CD4-positive, alpha-beta T cell (primary cell): Measurements from ENCODE around the gene SMIM5. TPM values are rescaled to one million over a fixed set of nuclear protein-coding genes. Genes with fewer than 3 reads are reported as not detected.

Experiments used
- ATAC-seq: fragments of 200-7000 bp; cut with Tn5 transposase; one replicate; pipeline ENCODE4 v1.10.0; 2022; ENCODE audit warnings: mild to moderate bottlenecking; ENCODE audit not compliant: poor library complexity
- CTCF ChIA-PET: fragments of 350-600 bp; sonication (Branson Sonifier 250); formaldehyde crosslinking; loops from one replicate; lab custom pipeline; 2021; ENCODE audit warnings: antibody characterized with exemption, inconsistent platforms; lab: Charles Lee
- POLR2A ChIA-PET: fragments of 350-600 bp; sonication (Branson Sonifier 250); formaldehyde crosslinking; loops from one replicate; lab custom pipeline; 2021; ENCODE audit warnings: antibody characterized with exemption, inconsistent platforms; lab: Charles Lee
- DNase-seq, 14 experiments: peaks; one replicate each; pipeline ENCODE4 v3.0.0-alpha.2; 2013 to 2020; ENCODE audit warnings: mixed read lengths in 2 of 14
- H3K27ac ChIP-seq, 2 donors: one replicate each; pipeline versions ENCODE4 v1.5.1 to v1.7.0; 2013; ENCODE audit warnings: low read length in 2 of 2, low read depth in 1 of 2, mild to moderate bottlenecking in 1 of 2
- H3K27me3 ChIP-seq, 2 experiments: 1 replicate in 1 of 2; 2 replicates in 1 of 2; pipeline versions ENCODE4 v1.6.1 to v1.7.0; 2013; ENCODE audit warnings: low read length in 2 of 2, control low read depth in 1 of 2, mild to moderate bottlenecking in 1 of 2, moderate library complexity in 1 of 2; ENCODE audit not compliant: insufficient read depth in 2 of 2, control insufficient read depth in 1 of 2
- H3K36me3 ChIP-seq: one replicate; pipeline ENCODE4 v1.6.1; 2013; ENCODE audit warnings: low read length, control low read depth; ENCODE audit not compliant: insufficient read depth
- H3K4me1 ChIP-seq: one replicate; pipeline ENCODE4 v1.6.1; 2013; ENCODE audit warnings: low read length, control low read depth; ENCODE audit not compliant: insufficient read depth
- H3K4me3 ChIP-seq: one replicate; pipeline ENCODE4 v1.5.1; 2013; ENCODE audit warnings: mild to moderate bottlenecking, low read length, moderate library complexity
- H3K9me3 ChIP-seq, 2 experiments: 1 replicate in 1 of 2; 2 replicates in 1 of 2; pipeline versions ENCODE4 v1.6.1 to v1.7.0; 2013; ENCODE audit warnings: low read length in 2 of 2, mild to moderate bottlenecking in 2 of 2, control low read depth in 1 of 2, moderate library complexity in 1 of 2; ENCODE audit not compliant: control insufficient read depth in 1 of 2, insufficient read depth in 1 of 2
- H3K27ac Mint-ChIP-seq: one replicate; pipeline ENCODE4 v1.8.0; 2020; ENCODE audit warnings: mixed read lengths
- H3K27me3 Mint-ChIP-seq: one replicate; pipeline ENCODE4 v1.8.0; 2021; ENCODE audit warnings: mixed read lengths
- H3K36me3 Mint-ChIP-seq: one replicate; pipeline ENCODE4 v1.8.0; 2021; ENCODE audit warnings: low read depth, mixed read lengths
- H3K4me1 Mint-ChIP-seq: one replicate; pipeline ENCODE4 v1.8.0; 2021; ENCODE audit warnings: low read depth, mixed read lengths
- H3K4me3 Mint-ChIP-seq: one replicate; pipeline ENCODE4 v1.8.0; 2020; ENCODE audit warnings: mild to moderate bottlenecking, mixed read lengths
- H3K9me3 Mint-ChIP-seq: one replicate; pipeline ENCODE4 v1.8.0; 2020; ENCODE audit warnings: mixed read lengths
- CTCF ChIP-seq: fragments of 200-600 bp; IDR thresholded peaks from one replicate; pipeline ENCODE4 v1.8.0; 2022; ENCODE audit warnings: antibody characterized with exemption, mild to moderate bottlenecking
- intact Hi-C, 2 experiments: fragments of 100-400 bp; cut with DNase I in 1 of 2; cut with micrococcal nuclease in 1 of 2; formaldehyde crosslinking; loops; one replicate each; pipeline versions ENCODE4 v1.15.1 to v1.9.0; 2023 to 2025; cut with DNase I, micrococcal nuclease
- total RNA-seq, 174 experiments: library from RNA in 2 of 174; stranded (reverse) in 2 of 174; gene quantifications; one replicate each; pipeline ENCODE4 v1.2.3 and lab custom pipeline; 2021 to 2026

SMIM5 gene
- total RNA-seq, 2 experiments from 2014 or later = 0.75 to 1.3 TPM

GRCh38 chr17:75681289-75681688 is 48.1 kb downstream of the SMIM5 start:
- DNase-seq = no peak
- H3K36me3 Mint-ChIP-seq = peaks cover 68% of the 10 kb centered on the region
- H3K27ac ChIP-seq = no peak overlapping the region
- no peak for TF ChIP-seq CTCF
- no peak overlapping the region for H3K4me3 ChIP-seq
- H3K4me1 Mint-ChIP-seq = peaks cover 31% of the 10 kb centered on the region
- no peaks in the 10 kb centered on the region for H3K9me3 ChIP-seq
- H3K4me3 Mint-ChIP-seq = no peak overlapping the region
- intact Hi-C loops = no loop called here
- H3K9me3 Mint-ChIP-seq = no peaks in the 10 kb centered on the region
- ChIA-PET CTCF (no interaction called here), POLR2A (interaction anchor here (0.6 kb wide), 1 partner anchor 19 kb away, joined by 3 read pairs; no protein-coding TSS in a partner anchor)
- ATAC-seq = no peak
- H3K36me3 ChIP-seq = peaks cover 60% of the 10 kb centered on the region
- H3K27ac Mint-ChIP-seq = no peak overlapping the region
- no peaks in the 10 kb centered on the region for H3K27me3 ChIP-seq
- H3K27me3 Mint-ChIP-seq = no peaks in the 10 kb centered on the region
- no peaks in the 10 kb centered on the region for H3K4me1 ChIP-seq

- ChIA-PET CTCF (interaction anchor here (1.7 to 1.8 kb wide), 2 partner anchors 64 to 70 kb away, joined by 6 to 9 read pairs; no protein-coding TSS in a partner anchor), POLR2A (no interaction called here)
- H3K9me3 Mint-ChIP-seq = no peaks in the 10 kb centered on the region
- DNase-seq (no peak), ATAC-seq (no peak)
- peaks cover 60% of the 10 kb centered on the region for H3K36me3 Mint-ChIP-seq
- Histone ChIP-seq H3K4me3 (no peak overlapping the region), H3K27ac (no peak overlapping the region), H3K4me1 (peaks cover 14% of the 10 kb centered on the region), H3K9me3 (no peaks in the 10 kb centered on the region), H3K27me3 (no peaks in the 10 kb centered on the region), H3K36me3 (peaks cover 59% of the 10 kb centered on the region)
- no peak overlapping the region for H3K27ac Mint-ChIP-seq
- no peak for TF ChIP-seq CTCF
- H3K27me3 Mint-ChIP-seq = no peaks in the 10 kb centered on the region
- H3K4me3 Mint-ChIP-seq = no peak overlapping the region
- intact Hi-C loops = no loop called here
- peaks cover 46% of the 10 kb centered on the region for H3K4me1 Mint-ChIP-seq
Measured at GRCh38 chr17:75683583-75683982, 50.3 kb downstream of the SMIM5 start.

GRCh38 chr17:75684249-75684648 is 51.0 kb downstream of the SMIM5 start:
- no peak for TF ChIP-seq CTCF
- H3K4me1 Mint-ChIP-seq = peaks cover 52% of the 10 kb centered on the region
- no peak overlapping the region for H3K4me3 Mint-ChIP-seq
- no peaks in the 10 kb centered on the region for H3K9me3 ChIP-seq
- DNase-seq (no peak), ATAC-seq (no peak)
- no peak overlapping the region for H3K27ac Mint-ChIP-seq
- no peaks in the 10 kb centered on the region for H3K9me3 Mint-ChIP-seq
- CTCF ChIA-PET = interaction anchor here (1.7 kb wide), 1 partner anchor 63 kb away, joined by 6 read pairs; no protein-coding TSS in a partner anchor
- POLR2A ChIA-PET = interaction anchor here (1.1 kb wide), 1 partner anchor 18 kb away, joined by 3 read pairs; the partner anchor contains the start of gene RECQL5
- H3K27me3 ChIP-seq = no peaks in the 10 kb centered on the region
- no peaks in the 10 kb centered on the region for H3K27me3 Mint-ChIP-seq
- H3K4me3 ChIP-seq = no peak overlapping the region
- peaks cover 55% of the 10 kb centered on the region for H3K36me3 Mint-ChIP-seq
- H3K4me1 ChIP-seq = peaks cover 20% of the 10 kb centered on the region
- intact Hi-C loops = no loop called here
- H3K27ac ChIP-seq = no peak overlapping the region
- H3K36me3 ChIP-seq = peaks cover 58% of the 10 kb centered on the region
